Sigmoid colon (tissue), 4 donors: Measurements from ENCODE around the gene DSG4.

Experiments used
- POLR2AphosphoS5 ChIP-seq, 4 donors: sonication (generic); formaldehyde crosslinking; IDR thresholded peaks; one replicate each; pipeline ENCODE4 v1.6.1; 2017; ENCODE audit warnings: antibody characterized with exemption in 4 of 4
- TF ChIP-seq, protein P1 (sequence below), 4 experiments: fragments of 450-650 bp in 3 of 4; fragments of 200-600 bp in 1 of 4; IDR thresholded peaks; one replicate each; pipeline ENCODE4 v1.5.1; 2016 to 2019; ENCODE audit warnings: antibody characterized with exemption in 4 of 4, mild to moderate bottlenecking in 3 of 4, moderate library complexity in 2 of 4

- TF ChIP-seq POLR2AphosphoS5 (IDR thresholded peaks at IDR 0.05), result no peak
- TF ChIP-seq, protein P1, sequence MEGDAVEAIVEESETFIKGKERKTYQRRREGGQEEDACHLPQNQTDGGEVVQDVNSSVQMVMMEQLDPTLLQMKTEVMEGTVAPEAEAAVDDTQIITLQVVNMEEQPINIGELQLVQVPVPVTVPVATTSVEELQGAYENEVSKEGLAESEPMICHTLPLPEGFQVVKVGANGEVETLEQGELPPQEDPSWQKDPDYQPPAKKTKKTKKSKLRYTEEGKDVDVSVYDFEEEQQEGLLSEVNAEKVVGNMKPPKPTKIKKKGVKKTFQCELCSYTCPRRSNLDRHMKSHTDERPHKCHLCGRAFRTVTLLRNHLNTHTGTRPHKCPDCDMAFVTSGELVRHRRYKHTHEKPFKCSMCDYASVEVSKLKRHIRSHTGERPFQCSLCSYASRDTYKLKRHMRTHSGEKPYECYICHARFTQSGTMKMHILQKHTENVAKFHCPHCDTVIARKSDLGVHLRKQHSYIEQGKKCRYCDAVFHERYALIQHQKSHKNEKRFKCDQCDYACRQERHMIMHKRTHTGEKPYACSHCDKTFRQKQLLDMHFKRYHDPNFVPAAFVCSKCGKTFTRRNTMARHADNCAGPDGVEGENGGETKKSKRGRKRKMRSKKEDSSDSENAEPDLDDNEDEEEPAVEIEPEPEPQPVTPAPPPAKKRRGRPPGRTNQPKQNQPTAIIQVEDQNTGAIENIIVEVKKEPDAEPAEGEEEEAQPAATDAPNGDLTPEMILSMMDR (IDR thresholded peaks at IDR 0.05), result no peak
Measured at GRCh38 chr18:31420032-31420431, 43.5 kb downstream of the DSG4 start.
